ENCODE results near the gene FAM107B.

- no peak for TF ChIP-seq CTCF (IDR thresholded peaks at IDR 0.05; ENCODE audit: low read depth, low read length, missing input control)
- no peak for TF ChIP-seq SP1 (IDR thresholded peaks at IDR 0.05)
- no peak for TF ChIP-seq ZBTB33 (IDR thresholded peaks at IDR 0.05)
- TF ChIP-seq EGR1 (IDR thresholded peaks at IDR 0.05; ENCODE audit: low read depth in 2 of 2): no peak
- no peak for TF ChIP-seq TAF1 (conservative IDR thresholded peaks at IDR 0.05)
- no peak for TF ChIP-seq YY1 (IDR thresholded peaks at IDR 0.05)
- TF ChIP-seq ATF3 (IDR thresholded peaks at IDR 0.05): no peak
- TF ChIP-seq HNF4G (IDR thresholded peaks at IDR 0.05): no peak
- TF ChIP-seq JUND (IDR thresholded peaks at IDR 0.05): no peak
- no peak for TF ChIP-seq REST (IDR thresholded peaks at IDR 0.05)
- no peak for TF ChIP-seq MAX (IDR thresholded peaks at IDR 0.05)
- TF ChIP-seq HNF4A (conservative IDR thresholded peaks at IDR 0.05): no peak
Measured at GRCh38 chr10:14703631-14704001, 71.1 kb downstream of the FAM107B start.
